Endodermal cell (in vitro differentiated cells): Measurements from ENCODE around the gene ZFP57. TPM values are rescaled to one million over a fixed set of nuclear protein-coding genes. Genes with fewer than 3 reads are reported as not detected.

Experiments used
- DNase-seq: peaks from one replicate; pipeline ENCODE4 v3.0.0-alpha.2; 2017
- H3K27ac ChIP-seq: 2 replicates; pipeline ENCODE4 v1.5.1; 2013; ENCODE audit warnings: mild to moderate bottlenecking, low read depth, low read length, moderate library complexity
- H3K27me3 ChIP-seq: 2 replicates; pipeline ENCODE4 v1.6.1; 2013; ENCODE audit warnings: mild to moderate bottlenecking, low read length, moderate library complexity; ENCODE audit not compliant: insufficient read depth, control insufficient read depth, poor library complexity, severe bottlenecking
- H3K36me3 ChIP-seq: 2 replicates; pipeline ENCODE4 v1.7.0; 2013; ENCODE audit warnings: mild to moderate bottlenecking, low read length, moderate library complexity; ENCODE audit not compliant: control insufficient read depth, insufficient read depth
- H3K4me1 ChIP-seq: one replicate; pipeline ENCODE4 v1.7.0; 2013; ENCODE audit warnings: low read length; ENCODE audit not compliant: control insufficient read depth, insufficient read depth
- H3K4me3 ChIP-seq: 2 replicates; pipeline ENCODE4 v1.5.1; 2013; ENCODE audit warnings: mild to moderate bottlenecking, low read length, moderate library complexity
- H3K9ac ChIP-seq: 2 replicates; pipeline ENCODE4 v1.6.1; 2013; ENCODE audit warnings: mild to moderate bottlenecking, low read length, moderate library complexity; ENCODE audit not compliant: poor library complexity, severe bottlenecking; ENCODE audit errors: extremely low read depth
- H3K9me3 ChIP-seq: 2 replicates; pipeline ENCODE4 v1.6.1; 2013; ENCODE audit warnings: mild to moderate bottlenecking, low read length, moderate library complexity; ENCODE audit not compliant: control insufficient read depth
- H3K27ac Mint-ChIP-seq: 2 replicates; pipeline ENCODE4 v1.8.0; 2020; ENCODE audit warnings: mixed read lengths
- H3K27me3 Mint-ChIP-seq: 2 replicates; pipeline ENCODE4 v1.8.0; 2021; ENCODE audit warnings: mild to moderate bottlenecking, mixed read lengths; ENCODE audit not compliant: insufficient read depth
- H3K36me3 Mint-ChIP-seq: 2 replicates; pipeline ENCODE4 v1.8.0; 2020; ENCODE audit warnings: low read depth, mixed read lengths
- H3K4me1 Mint-ChIP-seq: 2 replicates; pipeline ENCODE4 v1.8.0; 2020; ENCODE audit warnings: mixed read lengths
- H3K4me3 Mint-ChIP-seq: 2 replicates; pipeline ENCODE4 v1.8.0; 2020; ENCODE audit warnings: mild to moderate bottlenecking, moderate library complexity, mixed read lengths
- H3K9me3 Mint-ChIP-seq: 2 replicates; pipeline ENCODE4 v1.8.0; 2020; ENCODE audit warnings: mild to moderate bottlenecking, mixed read lengths
- CTCF ChIP-seq: fragments of 200-600 bp; sonication (generic); conservative IDR thresholded peaks from 2 replicates; pipeline ENCODE4 v1.5.0; 2021; ENCODE audit warnings: antibody characterized with exemption, mild to moderate bottlenecking
- WGBS, 2 experiments: methylation state at CpG; one replicate each; pipeline versions ENCODE4 v1.1.5 to v1.1.7; 2013; ENCODE audit warnings: missing lambda C conversion rate in 2 of 2, mixed read lengths in 1 of 2; ENCODE audit not compliant: insufficient coverage in 1 of 2, insufficient read length in 1 of 2; 5-methylcytosine and 5-hydroxymethylcytosine counted together
- total RNA-seq, 2 donors: library from RNA; stranded (reverse); fragmentation: NEBNext Ultra II Directional in 1 of 2; extraction: Animal tissue kit (Norgen Biotek cat#: 25700) in 1 of 2; gene quantifications; 2 replicates in 1 of 2; 3 replicates in 1 of 2; pipeline ENCODE4 v1.2.1, GENCODE V29; 2021

The ZFP57 gene
- total RNA-seq, 2 donors from 2014 or later, result 0.24 to 0.59 TPM

- no peak overlapping the region for H3K4me3 Mint-ChIP-seq
- Histone ChIP-seq H3K4me1 (peaks cover 3% of the 10 kb centered on the region), H3K36me3 (no peaks in the 10 kb centered on the region), H3K27ac (no peak overlapping the region), H3K9ac (no peak overlapping the region), H3K4me3 (no peak overlapping the region), H3K9me3 (no peaks in the 10 kb centered on the region), H3K27me3 (peaks cover 40% of the 10 kb centered on the region)
- H3K27me3 Mint-ChIP-seq, result peaks cover 66% of the 10 kb centered on the region
- no peaks in the 10 kb centered on the region for H3K4me1 Mint-ChIP-seq
- H3K27ac Mint-ChIP-seq, result no peak overlapping the region
- no peaks in the 10 kb centered on the region for H3K9me3 Mint-ChIP-seq
- DNase-seq, result no peak
- TF ChIP-seq CTCF, result no peak
- H3K36me3 Mint-ChIP-seq, result no peaks in the 10 kb centered on the region
Observed at GRCh38 chr6:29728875-29729270, 47.9 kb upstream of the ZFP57 start.

- no peak overlapping the region for H3K27ac Mint-ChIP-seq
- peaks cover 44% of the 10 kb centered on the region for H3K27me3 ChIP-seq
- no peaks in the 10 kb centered on the region for H3K9me3 Mint-ChIP-seq
- H3K36me3 ChIP-seq, result no peaks in the 10 kb centered on the region
- no peak overlapping the region for H3K4me3 ChIP-seq
- H3K4me1 Mint-ChIP-seq, result no peaks in the 10 kb centered on the region
- H3K27ac ChIP-seq, result no peak overlapping the region
- no peaks in the 10 kb centered on the region for H3K9me3 ChIP-seq
- peaks cover 3% of the 10 kb centered on the region for H3K4me1 ChIP-seq
- H3K27me3 Mint-ChIP-seq, result peaks cover 69% of the 10 kb centered on the region
- no peak overlapping the region for H3K4me3 Mint-ChIP-seq
- DNase-seq, result no peak
- H3K9ac ChIP-seq, result no peak overlapping the region
- no peaks in the 10 kb centered on the region for H3K36me3 Mint-ChIP-seq
- no peak for TF ChIP-seq CTCF
- 95% methylated on average over 3 of the region's 3 CpGs; no CpG with 5 or more reads in 1 of the 2 experiments for WGBS, 2 experiments
Observed at GRCh38 chr6:29728173-29728874, 47.4 kb upstream of the ZFP57 start.

GRCh38 chr6:29727637-29728036, 46.7 kb upstream of the ZFP57 start:
- no peaks in the 10 kb centered on the region for H3K4me1 Mint-ChIP-seq
- TF ChIP-seq CTCF, result no peak
- H3K9me3 Mint-ChIP-seq, result no peaks in the 10 kb centered on the region
- peaks cover 51% of the 10 kb centered on the region for H3K27me3 ChIP-seq
- 80% methylated on average over 2 of the region's 2 CpGs; no CpG with 5 or more reads in 1 of the 2 experiments for WGBS, 2 experiments
- no peak overlapping the region for H3K27ac ChIP-seq
- H3K36me3 Mint-ChIP-seq, result no peaks in the 10 kb centered on the region
- H3K9me3 ChIP-seq, result no peaks in the 10 kb centered on the region
- no peak overlapping the region for H3K4me3 Mint-ChIP-seq
- no peak for DNase-seq
- peaks cover 76% of the 10 kb centered on the region for H3K27me3 Mint-ChIP-seq
- peaks cover 3% of the 10 kb centered on the region for H3K4me1 ChIP-seq
- no peak overlapping the region for H3K4me3 ChIP-seq
- H3K36me3 ChIP-seq, result no peaks in the 10 kb centered on the region
- H3K27ac Mint-ChIP-seq, result no peak overlapping the region
- H3K9ac ChIP-seq, result no peak overlapping the region
